IMR-90 (cell line): Measurements from ENCODE around the gene KIF16B. TPM values are rescaled to one million over a fixed set of nuclear protein-coding genes. Genes with fewer than 3 reads are reported as not detected.

ENCODE experiments used
- ATAC-seq: fragments of 200-7000 bp; cut with Tn5 transposase; 2 replicates; pipeline ENCODE4 v1.9.1; 2020; ENCODE audit warnings: low read depth, mild to moderate bottlenecking, moderate library complexity
- BruUV-seq: library from RNA; stranded (reverse); fragments of 400-500 nt; replicated peaks from 2 replicates; lab custom pipeline; 2021; lab: Mats Ljungman, UMichigan
- CTCF ChIA-PET: fragments of 300-600 bp; formaldehyde crosslinking; extraction: SDS; loops from one replicate; lab custom pipeline; 2021; ENCODE audit warnings: antibody characterized with exemption; lab: Yijun Ruan, JAX
- POLR2A ChIA-PET: fragments of 300-600 bp; sonication (Branson Sonifier 250); formaldehyde crosslinking; loops from one replicate; lab custom pipeline; 2022; ENCODE audit warnings: antibody characterized with exemption; ENCODE audit not compliant: unreplicated experiment; lab: Charles Lee
- DNase-seq: peaks from one replicate; pipeline ENCODE4 v3.0.0; 2013
- H2AFZ ChIP-seq: replicated peaks from 2 replicates; pipeline ENCODE3; 2013; ENCODE audit warnings: low read length, mild to moderate bottlenecking; ENCODE audit not compliant: poor library complexity
- H2AK5ac ChIP-seq: 2 replicates; pipeline ENCODE4 v1.6.1; 2013; ENCODE audit warnings: low read depth, low read length, inconsistent platforms
- H2AK9ac ChIP-seq: replicated peaks from 2 replicates; pipeline ENCODE3; 2013; ENCODE audit warnings: mild to moderate bottlenecking, low read depth, low read length, moderate library complexity; ENCODE audit not compliant: poor library complexity
- H2BK120ac ChIP-seq: 2 replicates; pipeline ENCODE4 v1.6.1; 2013; ENCODE audit warnings: low read depth, low read length, inconsistent platforms
- H2BK15ac ChIP-seq: 3 replicates; pipeline ENCODE4 v1.6.1; 2013; ENCODE audit warnings: low read depth, low read length, inconsistent platforms
- H2BK20ac ChIP-seq: 2 replicates; pipeline ENCODE4 v1.6.1; 2013; ENCODE audit warnings: low read depth, mild to moderate bottlenecking, inconsistent platforms, low read length, moderate library complexity
- H2BK5ac ChIP-seq: 2 replicates; pipeline ENCODE4 v1.6.1; 2013; ENCODE audit warnings: mild to moderate bottlenecking, low read depth, low read length, inconsistent platforms; ENCODE audit not compliant: poor library complexity, severe bottlenecking
- H3K14ac ChIP-seq: replicated peaks from 2 replicates; pipeline ENCODE4 v1.6.1; 2013; ENCODE audit warnings: low read depth, low read length, inconsistent platforms
- H3K18ac ChIP-seq: 2 replicates; pipeline ENCODE4 v1.6.1; 2013; ENCODE audit warnings: low read depth, low read length, control low read depth
- H3K23ac ChIP-seq: 2 replicates; pipeline ENCODE4 v1.6.1; 2013; ENCODE audit warnings: low read depth, low read length, inconsistent platforms
- H3K27ac ChIP-seq: 2 replicates; pipeline ENCODE4 v1.5.1; 2013; ENCODE audit warnings: mild to moderate bottlenecking, control low read depth, low read length; ENCODE audit not compliant: insufficient read depth
- H3K27me3 ChIP-seq: 2 replicates; pipeline ENCODE4 v1.6.1; 2013; ENCODE audit warnings: low read length; ENCODE audit not compliant: control insufficient read depth, insufficient read depth
- H3K36me3 ChIP-seq: 2 replicates; pipeline ENCODE4 v1.6.1; 2013; ENCODE audit warnings: low read length, mixed read lengths; ENCODE audit not compliant: control insufficient read depth, insufficient read depth
- H3K4ac ChIP-seq: 2 replicates; pipeline ENCODE4 v1.6.1; 2013; ENCODE audit warnings: low read depth, low read length, inconsistent platforms
- H3K4me1 ChIP-seq: 2 replicates; pipeline ENCODE4 v1.6.1; 2013; ENCODE audit warnings: low read length, mixed read lengths; ENCODE audit not compliant: control insufficient read depth, insufficient read depth
- H3K4me2 ChIP-seq: 2 replicates; pipeline ENCODE4 v1.6.1; 2013; ENCODE audit warnings: low read depth, mild to moderate bottlenecking, control low read depth, low read length, moderate library complexity
- H3K4me3 ChIP-seq: 2 replicates; pipeline ENCODE4 v1.5.1; 2013; ENCODE audit warnings: low read depth, mild to moderate bottlenecking, control low read depth, low read length, moderate library complexity; ENCODE audit not compliant: insufficient read depth
- H3K56ac ChIP-seq: 2 replicates; pipeline ENCODE4 v1.6.1; 2013; ENCODE audit warnings: low read length, inconsistent platforms; ENCODE audit not compliant: insufficient read depth; ENCODE audit errors: extremely low read depth
- H3K79me1 ChIP-seq, 2 experiments: 2 replicates each; pipeline ENCODE4 v1.6.1; 2013; ENCODE audit warnings: low read length in 2 of 2, inconsistent platforms in 1 of 2, low read depth in 1 of 2
- H3K9ac ChIP-seq: 2 replicates; pipeline ENCODE4 v1.6.1; 2013; ENCODE audit warnings: low read depth, low read length, control low read depth
- H3K9me1 ChIP-seq: 2 replicates; pipeline ENCODE4 v1.6.1; 2013; ENCODE audit warnings: low read length, inconsistent platforms; ENCODE audit not compliant: insufficient read depth
- H3K9me3 ChIP-seq: 2 replicates; pipeline ENCODE4 v1.6.1; 2013; ENCODE audit warnings: low read length; ENCODE audit not compliant: control insufficient read depth, insufficient read depth
- H4K20me1 ChIP-seq: 2 replicates; pipeline ENCODE4 v1.6.1; 2013; ENCODE audit warnings: low read length, inconsistent platforms; ENCODE audit not compliant: insufficient read depth
- H4K5ac ChIP-seq: 2 replicates; pipeline ENCODE4 v1.6.1; 2013; ENCODE audit warnings: mild to moderate bottlenecking, low read depth, low read length, control low read depth
- H4K8ac ChIP-seq, 2 experiments: 2 replicates each; pipeline ENCODE4 v1.6.1; 2013; ENCODE audit warnings: low read depth in 2 of 2, low read length in 2 of 2, control low read depth in 1 of 2, inconsistent platforms in 1 of 2
- H4K91ac ChIP-seq: 2 replicates; pipeline ENCODE4 v1.6.1; 2013; ENCODE audit warnings: low read depth, low read length, inconsistent platforms; ENCODE audit not compliant: insufficient read depth
- CHD1 ChIP-seq: IDR thresholded peaks from 2 replicates; pipeline ENCODE4 v1.6.1; 2012; ENCODE audit warnings: low read depth, low read length, improper control_type of control experiment
- MXI1 ChIP-seq: IDR thresholded peaks from 2 replicates; pipeline ENCODE4 v1.6.1; 2012; ENCODE audit warnings: low read depth, mild to moderate bottlenecking, low read length, moderate library complexity, borderline replicate concordance
- RAD21 ChIP-seq: IDR thresholded peaks from 2 replicates; pipeline ENCODE4 v1.6.1; 2012; ENCODE audit warnings: low read length, improper control_type of control experiment
- RFX5 ChIP-seq: IDR thresholded peaks from 2 replicates; pipeline ENCODE4 v1.8.0; 2012; ENCODE audit warnings: low read depth, mild to moderate bottlenecking, low read length, moderate library complexity
- WGBS, 2 experiments: methylation state at CpG; one replicate each; pipeline versions ENCODE4 v1.1.5 to v1.1.7; 2013; ENCODE audit warnings: missing lambda C conversion rate in 2 of 2; ENCODE audit not compliant: insufficient read length in 1 of 2; ENCODE audit errors: extremely low coverage in 2 of 2; 5-methylcytosine and 5-hydroxymethylcytosine counted together
- dilution Hi-C: fragments of 300-500 bp; cut with HindIII; formaldehyde crosslinking; loops from one replicate; pipeline ENCODE4 v1.14.3; 2018; ENCODE audit warnings: low sequenced_read_pairs; ENCODE audit not compliant: unreplicated experiment
- in situ Hi-C: fragments of 300-500 bp; cut with MboI; formaldehyde crosslinking; loops from 3 replicates; pipeline ENCODE4 v1.14.3; 2019; ENCODE audit warnings: low sequenced_read_pairs, inconsistent platforms, mixed read lengths
- intact Hi-C: fragments of 100-400 bp; cut with micrococcal nuclease; formaldehyde crosslinking; loops from 2 replicates; pipeline ENCODE4 v1.10.0; 2022
- polyA plus RNA-seq, 3 experiments: library from polyadenylated mRNA; depleted of rRNA; stranded (reverse); fragments of >200 nt; gene quantifications; 2 replicates each; pipeline ENCODE4 v1.2.3, GENCODE V29; 2012; ENCODE audit warnings: low replicate concordance in 1 of 3
- total RNA-seq: library from RNA; depleted of rRNA; stranded (reverse); fragments of >200 nt; gene quantifications from 2 replicates; pipeline ENCODE4 v1.2.3, GENCODE V29; 2012

The KIF16B gene
- total and polyA plus RNA-seq, 2 of the 4 experiments (the other 2 are of a cell fraction) = 4.7 to 10.0 TPM

GRCh38 chr20:16481977-16482376 is 91.3 kb downstream of the KIF16B start:
- no TSS peak for BruUV-seq

More at GRCh38 chr20:16481977-16482376, 91.3 kb downstream of the KIF16B start:
- Histone ChIP-seq H3K4ac (no peak overlapping the region), H2AFZ (no peak overlapping the region), H4K8ac (no peak overlapping the region), H4K20me1 (no peaks in the 10 kb centered on the region), H3K9ac (no peak overlapping the region), H4K5ac (no peak overlapping the region), H3K9me3 (no peaks in the 10 kb centered on the region), H3K27me3 (no peaks in the 10 kb centered on the region), H3K27ac (no peak overlapping the region), H2BK5ac (no peak overlapping the region), H3K18ac (no peak overlapping the region), H3K4me3 (no peak overlapping the region), H3K56ac (no peak overlapping the region), H2BK120ac (no peak overlapping the region), H4K91ac (no peak overlapping the region), H3K4me2 (no peak overlapping the region), H2AK9ac (no peak overlapping the region), H3K23ac (no peak overlapping the region), H2AK5ac (no peak overlapping the region), H3K14ac (no peak overlapping the region), H3K4me1 (peaks cover 3% of the 10 kb centered on the region), H3K9me1 (0 out of 2 replicates have a peak, but pooled peaks cover 6% of the 10 kb centered on the region), H2BK20ac (no peak overlapping the region), H3K79me1 (0 out of 4 replicates have a peak, but pooled peaks cover 0 to 3% of the 10 kb centered on the region in 2 experiments), H3K36me3 (no peaks in the 10 kb centered on the region), H2BK15ac (no peak overlapping the region)
- dilution Hi-C loops (no loop called here), intact Hi-C loops (no loop called here), in situ Hi-C loops (no loop called here)
- POLR2A ChIA-PET = no interaction called here
- TF ChIP-seq RAD21 (no peak), CHD1 (no peak), MXI1 (no peak), RFX5 (no peak)
- no peak for ATAC-seq
- no CpG with 5 or more reads among the region's 2 CpGs for WGBS, 2 experiments
- CTCF ChIA-PET = no interaction called here
- DNase-seq = no peak
